ENCODE measurements around the gene FOXP1.

FOXP1 gene

GRCh38 chr3:71484452-71484851 is 99.1 kb downstream of the FOXP1 start:
- no peaks in the 10 kb centered on the region for H3K27me3 ChIP-seq (ENCODE audit: insufficient read depth, low read length)
- no peak overlapping the region for H3K27ac ChIP-seq (ENCODE audit: low read depth, low read length, poor library complexity, severe bottlenecking)
- H3K9ac ChIP-seq (ENCODE audit: low read length): no peak overlapping the region
- H3K9me2 ChIP-seq (ENCODE audit: low read depth, low read length): no peaks in the 10 kb centered on the region
- H3K4me3 ChIP-seq (ENCODE audit: low read depth, low read length, poor library complexity, severe bottlenecking): no peak overlapping the region
- H4K20me1 ChIP-seq (ENCODE audit: insufficient read depth, low read length): no peaks in the 10 kb centered on the region
- no peak overlapping the region for H2AFZ ChIP-seq (ENCODE audit: low read length)
- H3K4me1 ChIP-seq (ENCODE audit: insufficient read depth, low read length, severe bottlenecking): peaks cover 49% of the 10 kb centered on the region
- H3K36me3 ChIP-seq (ENCODE audit: insufficient read depth, low read length): peaks cover 24% of the 10 kb centered on the region
- H3K9me3 ChIP-seq (ENCODE audit: low read length): no peaks in the 10 kb centered on the region
- no peak for TF ChIP-seq CTCF (IDR thresholded peaks at IDR 0.05; ENCODE audit: low read length)
- no peak for TF ChIP-seq EZH2 (IDR thresholded peaks at IDR 0.05; ENCODE audit: borderline replicate concordance, low read length)
- peaks cover 3% of the 10 kb centered on the region; the same call in 1 of the 2 replicates for H3F3A ChIP-seq (ENCODE audit: insufficient read depth, low read length)
- H3K4me2 ChIP-seq (ENCODE audit: low read length): no peak overlapping the region
- peaks cover 68% of the 10 kb centered on the region for H3K79me2 ChIP-seq (ENCODE audit: insufficient read depth, low read length)

GRCh38 chr3:71484047-71484446 is 99.5 kb downstream of the FOXP1 start:
- Histone ChIP-seq H3K4me1 (ENCODE audit: insufficient read depth, low read length, severe bottlenecking) (peaks cover 44% of the 10 kb centered on the region), H3K4me3 (ENCODE audit: low read depth, low read length, poor library complexity, severe bottlenecking) (no peak overlapping the region), H3K27me3 (ENCODE audit: insufficient read depth, low read length) (no peaks in the 10 kb centered on the region), H4K20me1 (ENCODE audit: insufficient read depth, low read length) (no peaks in the 10 kb centered on the region), H3K9me2 (ENCODE audit: low read depth, low read length) (no peaks in the 10 kb centered on the region), H3K9me3 (ENCODE audit: low read length) (no peaks in the 10 kb centered on the region), H3F3A (ENCODE audit: insufficient read depth, low read length) (peaks cover 3% of the 10 kb centered on the region; the same call in 1 of the 2 replicates), H3K9ac (ENCODE audit: low read length) (no peak overlapping the region), H3K36me3 (ENCODE audit: insufficient read depth, low read length) (peaks cover 20% of the 10 kb centered on the region), H3K27ac (ENCODE audit: low read depth, low read length, poor library complexity, severe bottlenecking) (no peak overlapping the region), H2AFZ (ENCODE audit: low read length) (no peak overlapping the region), H3K79me2 (ENCODE audit: insufficient read depth, low read length) (peaks cover 68% of the 10 kb centered on the region), H3K4me2 (ENCODE audit: low read length) (no peak overlapping the region)
- TF ChIP-seq CTCF (IDR thresholded peaks at IDR 0.05; ENCODE audit: low read length) (no peak), EZH2 (IDR thresholded peaks at IDR 0.05; ENCODE audit: borderline replicate concordance, low read length) (no peak)

GRCh38 chr3:71482771-71483170 is 100.8 kb downstream of the FOXP1 start:
- peaks cover 3% of the 10 kb centered on the region; the same call in 1 of the 2 replicates for H3F3A ChIP-seq (ENCODE audit: insufficient read depth, low read length)
- TF ChIP-seq CTCF (IDR thresholded peaks at IDR 0.05; ENCODE audit: low read length) (no peak), EZH2 (IDR thresholded peaks at IDR 0.05; ENCODE audit: borderline replicate concordance, low read length) (no peak)
- H3K9ac ChIP-seq (ENCODE audit: low read length): no peak overlapping the region
- no peak overlapping the region for H3K4me2 ChIP-seq (ENCODE audit: low read length)
- H3K4me1 ChIP-seq (ENCODE audit: insufficient read depth, low read length, severe bottlenecking): peaks cover 32% of the 10 kb centered on the region
- no peaks in the 10 kb centered on the region for H3K9me3 ChIP-seq (ENCODE audit: low read length)
- no peaks in the 10 kb centered on the region for H3K27me3 ChIP-seq (ENCODE audit: insufficient read depth, low read length)
- H3K9me2 ChIP-seq (ENCODE audit: low read depth, low read length): no peaks in the 10 kb centered on the region
- H3K36me3 ChIP-seq (ENCODE audit: insufficient read depth, low read length): peaks cover 18% of the 10 kb centered on the region
- H3K27ac ChIP-seq (ENCODE audit: low read depth, low read length, poor library complexity, severe bottlenecking): peak overlapping the region; percentile 8
- H2AFZ ChIP-seq (ENCODE audit: low read length): no peak overlapping the region
- peaks cover 74% of the 10 kb centered on the region for H3K79me2 ChIP-seq (ENCODE audit: insufficient read depth, low read length)
- no peak overlapping the region for H3K4me3 ChIP-seq (ENCODE audit: low read depth, low read length, poor library complexity, severe bottlenecking)
- no peaks in the 10 kb centered on the region for H4K20me1 ChIP-seq (ENCODE audit: insufficient read depth, low read length)
